Hematopoietic multipotent progenitor cell treated with erythropoietin and hydrocortisone succinate and interleukin-3 and kit ligand, for 15 days (in vitro differentiated cells): ENCODE data around the gene CDK5RAP2.
"Not testable (repeated sequence)": the region's sequence is repeated elsewhere in the genome, so short reads cannot be mapped to it uniquely, and the experiment has no call there.

Source experiments
- DNase-seq: peaks from one replicate; pipeline ENCODE4 v3.0.0-alpha.2; 2015; ENCODE audit warnings: low spot score

Gene CDK5RAP2

DNA sequence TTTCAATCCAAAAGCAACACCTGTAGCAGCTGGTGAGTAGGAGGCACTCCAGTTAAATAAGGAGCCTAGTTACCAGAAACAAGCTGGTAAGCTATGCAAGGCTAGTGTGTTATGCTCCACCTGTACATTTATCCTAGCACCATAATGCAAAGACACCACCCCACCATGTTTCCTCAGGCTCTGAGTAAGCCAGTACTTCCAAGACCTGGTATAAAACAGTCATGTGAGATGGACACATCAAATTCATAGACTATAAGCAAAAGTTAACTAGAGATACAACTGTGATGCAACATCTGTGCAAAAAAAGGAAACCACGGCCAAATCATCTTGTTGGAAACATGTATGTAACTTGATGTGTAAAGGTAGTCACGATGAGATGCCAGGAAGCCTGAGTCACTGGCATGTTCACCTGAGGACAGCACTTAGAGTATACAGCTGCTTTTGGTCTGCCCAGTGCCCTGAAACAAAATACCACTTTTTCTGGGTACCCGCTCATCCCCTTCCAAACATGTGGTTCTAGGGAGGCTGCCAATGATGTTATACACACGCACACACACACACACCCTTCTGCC, 66.1 kb downstream of the CDK5RAP2 start:
- no peak for DNase-seq

DNA sequence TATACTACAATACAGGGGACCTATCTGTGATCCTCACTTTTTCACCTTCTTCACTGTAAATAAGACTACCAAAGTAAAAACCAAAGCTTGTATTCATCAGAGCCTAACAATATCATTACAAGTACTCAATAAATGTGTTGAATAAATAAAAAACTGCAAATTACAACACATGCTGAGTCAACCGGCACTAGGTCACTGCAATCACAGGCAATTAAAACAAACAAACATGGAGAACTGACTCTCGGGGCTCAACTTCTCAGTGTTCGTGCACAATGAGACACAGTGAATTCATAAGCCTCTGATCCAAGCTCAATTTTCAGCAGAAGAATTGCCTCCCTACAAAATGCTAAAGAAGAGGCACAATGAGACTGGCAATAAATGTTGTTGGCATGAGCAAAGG, 69.2 kb downstream of the CDK5RAP2 start:
- no peak for DNase-seq

DNA sequence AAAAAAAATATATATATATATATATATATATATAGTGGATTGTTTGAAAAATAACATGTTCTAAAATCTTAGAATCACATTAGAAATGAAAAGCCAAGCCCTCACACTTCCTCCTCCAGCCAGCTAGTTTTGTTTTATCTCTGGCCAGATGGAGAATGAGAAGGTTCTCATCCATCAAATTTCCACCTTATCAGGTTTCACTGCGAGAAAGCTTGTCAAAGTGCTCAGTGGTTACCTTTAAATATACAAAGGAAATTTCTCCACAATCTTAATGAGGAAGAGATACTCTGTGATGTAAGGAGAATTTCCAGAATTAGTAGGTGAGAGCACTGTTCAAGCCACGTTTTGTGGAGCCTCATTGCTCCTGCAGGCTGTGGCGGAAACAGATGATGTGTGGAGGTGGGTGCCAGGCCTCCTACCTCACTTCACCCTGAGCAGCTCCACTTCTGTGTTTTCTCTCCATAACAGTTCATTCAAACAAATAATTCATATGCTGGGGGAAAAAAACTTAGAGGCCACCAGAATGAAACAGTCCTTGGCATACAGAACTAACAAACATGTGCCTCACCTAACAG, 71.9 kb downstream of the CDK5RAP2 start:
- no peak for DNase-seq

DNA sequence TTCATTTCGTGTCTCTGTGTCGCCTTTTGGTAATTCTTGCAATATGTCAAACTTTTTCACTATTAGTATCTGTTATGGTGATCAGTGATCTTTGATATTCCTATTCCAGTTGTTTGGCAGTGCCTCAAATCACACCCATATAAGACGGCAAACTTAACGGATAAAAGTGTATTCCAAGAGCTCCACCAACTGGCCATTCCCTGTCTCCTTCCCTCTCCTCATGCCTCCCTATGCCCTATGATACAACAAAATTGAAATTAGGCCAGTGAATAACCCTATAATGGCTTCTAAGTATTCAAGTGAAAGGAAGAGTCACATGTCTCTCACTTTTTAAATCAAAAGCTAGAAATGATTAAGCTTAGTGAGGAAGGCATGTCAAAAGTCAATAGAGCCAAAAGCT, 74.8 kb downstream of the CDK5RAP2 start:
- DNase-seq, result no peak

DNA sequence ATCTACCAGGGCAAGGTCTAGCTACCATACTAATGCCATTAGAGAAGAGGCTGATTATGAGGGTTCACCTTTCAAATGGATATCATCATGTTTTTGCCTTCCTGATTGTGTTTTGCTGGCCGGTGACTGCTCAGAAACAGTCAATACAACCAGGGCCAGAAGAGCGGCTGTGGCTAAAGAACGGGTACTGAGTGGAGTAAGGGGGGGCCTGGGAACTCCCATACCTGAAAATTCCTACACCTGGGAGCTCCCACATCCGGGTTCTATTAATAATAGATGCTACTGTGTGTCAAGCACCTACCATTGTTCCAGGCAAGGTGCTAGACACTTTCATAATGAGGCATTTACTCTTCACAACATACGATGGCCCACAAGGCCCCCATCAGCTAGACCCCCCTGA, 79.2 kb downstream of the CDK5RAP2 start:
- no peak for DNase-seq

DNA sequence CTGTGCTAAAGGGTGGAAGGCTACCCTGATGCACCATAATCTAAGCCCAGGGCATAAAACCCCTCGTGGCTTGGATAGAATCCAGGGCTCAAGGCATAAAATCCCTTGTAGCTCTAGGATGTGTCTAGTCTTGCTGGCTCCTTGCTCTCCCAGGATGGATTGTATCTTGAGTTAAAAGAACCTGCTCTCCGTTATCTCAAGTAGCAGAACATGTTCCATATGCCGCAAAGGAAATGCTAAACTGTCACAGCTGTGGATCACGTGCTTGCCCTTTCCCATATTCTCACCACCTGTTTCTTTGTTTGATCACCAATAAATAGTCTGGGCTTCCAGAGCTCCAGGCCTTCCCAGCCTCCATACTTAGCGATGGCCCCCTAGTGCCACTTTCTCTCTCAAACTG, 82.1 kb downstream of the CDK5RAP2 start:
- not testable (repeated sequence) for DNase-seq

DNA sequence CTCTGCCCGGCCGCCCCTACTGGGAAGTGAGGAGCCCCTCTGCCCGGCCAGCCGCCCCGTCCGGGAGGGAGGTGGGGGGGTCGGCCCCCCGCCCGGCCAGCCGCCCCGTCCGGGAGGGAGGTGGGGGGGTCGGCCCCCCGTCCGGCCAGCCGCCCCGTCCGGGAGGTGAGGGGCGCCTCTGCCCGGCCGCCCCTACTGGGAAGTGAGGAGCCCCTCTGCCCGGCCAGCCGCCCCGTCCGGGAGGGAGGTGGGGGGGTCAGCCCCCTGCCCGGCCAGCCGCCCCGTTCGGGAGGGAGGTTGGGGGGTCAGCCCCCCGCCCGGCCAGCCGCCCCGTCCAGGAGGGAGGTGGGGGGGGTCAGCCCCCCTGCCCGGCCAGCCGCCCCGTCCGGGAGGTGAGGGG, 83.5 kb downstream of the CDK5RAP2 start:
- not testable (repeated sequence) for DNase-seq

DNA sequence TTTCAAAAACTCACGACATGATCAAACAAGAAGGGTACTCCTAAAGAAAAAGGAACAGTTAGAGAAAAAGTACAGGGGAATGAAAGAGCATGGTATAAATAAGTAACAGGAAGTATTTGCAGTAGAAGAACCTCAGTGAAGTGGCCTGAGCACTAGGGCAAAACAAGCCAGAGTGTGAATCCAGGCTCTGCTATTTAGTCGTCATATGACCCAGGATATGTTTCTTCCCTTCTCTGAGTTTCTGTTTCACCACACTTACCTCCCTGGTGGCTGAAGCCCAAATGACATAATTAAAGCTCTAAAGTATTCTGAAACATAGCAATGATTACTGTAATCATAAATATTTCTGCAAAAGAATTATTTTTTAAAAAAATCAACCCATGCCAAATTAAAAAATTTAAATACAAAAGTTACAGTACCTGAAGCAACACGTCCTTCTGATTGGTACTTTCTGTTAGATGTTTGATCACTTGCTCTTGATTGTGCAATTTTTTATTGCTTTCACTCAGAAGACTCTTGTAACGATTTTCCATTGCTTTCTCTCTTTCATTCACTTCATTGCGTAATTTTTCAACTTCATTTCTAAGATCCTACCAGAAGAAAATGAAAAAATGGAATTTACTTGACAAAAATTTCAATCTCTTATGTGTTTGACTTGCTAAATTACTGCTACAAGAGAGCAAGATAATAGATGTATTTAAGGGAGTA, 88.9 kb downstream of the CDK5RAP2 start:
- no peak for DNase-seq

DNA sequence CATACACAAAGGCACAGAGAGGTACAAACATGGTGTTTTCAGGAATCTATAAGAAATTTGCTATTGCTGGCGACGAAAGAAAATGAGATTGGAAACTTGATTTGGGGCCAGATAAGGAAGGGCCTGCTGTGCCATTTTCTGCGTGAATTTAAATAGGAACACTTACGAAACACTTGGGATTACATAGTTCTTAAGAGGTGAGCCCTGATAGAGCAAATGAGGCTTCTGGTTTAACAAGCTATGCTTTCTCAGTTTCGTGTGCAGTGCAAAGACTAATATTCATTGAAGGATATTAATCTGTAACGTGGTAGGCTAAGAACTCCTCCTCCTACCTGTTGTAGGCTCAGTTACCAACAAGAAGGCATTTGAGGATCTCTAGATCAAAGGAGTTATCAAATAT, 93.1 kb downstream of the CDK5RAP2 start:
- no peak for DNase-seq

DNA sequence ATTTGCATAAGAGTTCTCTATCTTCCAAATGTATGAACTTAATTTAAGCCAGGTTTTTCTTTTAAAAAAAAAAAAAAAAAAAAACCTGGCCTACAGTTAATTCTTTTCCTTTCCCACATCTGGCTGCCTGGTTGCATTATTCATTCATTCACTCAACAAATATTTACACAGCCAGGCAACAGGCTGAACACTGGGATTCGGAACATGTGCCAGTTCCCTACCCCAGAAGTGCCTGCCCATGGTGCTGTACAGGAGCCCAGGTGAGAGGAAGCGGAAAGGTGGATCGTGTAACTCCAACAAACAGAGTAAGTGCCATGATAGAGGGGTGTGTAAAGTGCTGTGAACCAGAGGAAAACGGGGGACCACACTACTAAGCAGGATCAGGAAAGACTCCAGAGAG, 93.6 kb downstream of the CDK5RAP2 start:
- no peak for DNase-seq

DNA sequence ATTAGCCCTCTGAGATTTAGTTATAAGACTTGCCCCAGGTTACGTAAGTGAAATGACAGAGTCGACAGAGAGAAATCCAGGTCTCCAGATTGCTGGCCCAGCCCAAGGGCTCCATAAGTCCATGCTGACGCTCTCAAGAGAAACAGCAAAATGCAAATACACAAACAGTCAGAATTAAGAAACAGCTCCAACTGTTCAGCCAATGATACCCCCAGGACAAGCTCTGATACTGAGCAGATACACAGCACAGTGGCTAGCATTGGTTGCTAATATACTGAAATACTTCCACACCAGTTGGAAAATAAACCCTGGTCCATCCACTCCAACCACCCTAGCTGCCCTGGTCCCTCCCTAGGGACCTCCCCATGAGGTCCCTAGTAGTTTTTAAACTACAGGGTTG, 94.2 kb downstream of the CDK5RAP2 start:
- DNase-seq, result no peak

DNA sequence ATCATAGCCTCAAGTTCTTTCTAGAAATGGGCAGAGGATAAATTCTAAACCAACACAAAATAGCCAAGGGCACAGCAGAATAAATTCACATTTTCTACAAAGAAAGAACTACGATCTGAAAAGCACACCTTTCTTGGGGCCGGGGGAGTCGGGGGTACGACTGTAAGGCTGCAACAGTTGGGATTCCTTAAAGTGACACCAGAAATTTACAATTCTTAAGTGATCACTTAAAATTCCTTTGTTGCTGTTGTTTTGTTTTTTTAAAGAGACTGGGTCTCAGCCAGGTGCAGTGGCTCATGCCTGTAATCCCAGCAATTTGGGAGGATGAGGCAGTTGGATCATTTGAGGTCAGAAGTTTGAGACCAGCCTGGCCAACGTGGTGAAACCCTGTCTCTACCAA, 95.8 kb downstream of the CDK5RAP2 start:
- no peak for DNase-seq

DNA sequence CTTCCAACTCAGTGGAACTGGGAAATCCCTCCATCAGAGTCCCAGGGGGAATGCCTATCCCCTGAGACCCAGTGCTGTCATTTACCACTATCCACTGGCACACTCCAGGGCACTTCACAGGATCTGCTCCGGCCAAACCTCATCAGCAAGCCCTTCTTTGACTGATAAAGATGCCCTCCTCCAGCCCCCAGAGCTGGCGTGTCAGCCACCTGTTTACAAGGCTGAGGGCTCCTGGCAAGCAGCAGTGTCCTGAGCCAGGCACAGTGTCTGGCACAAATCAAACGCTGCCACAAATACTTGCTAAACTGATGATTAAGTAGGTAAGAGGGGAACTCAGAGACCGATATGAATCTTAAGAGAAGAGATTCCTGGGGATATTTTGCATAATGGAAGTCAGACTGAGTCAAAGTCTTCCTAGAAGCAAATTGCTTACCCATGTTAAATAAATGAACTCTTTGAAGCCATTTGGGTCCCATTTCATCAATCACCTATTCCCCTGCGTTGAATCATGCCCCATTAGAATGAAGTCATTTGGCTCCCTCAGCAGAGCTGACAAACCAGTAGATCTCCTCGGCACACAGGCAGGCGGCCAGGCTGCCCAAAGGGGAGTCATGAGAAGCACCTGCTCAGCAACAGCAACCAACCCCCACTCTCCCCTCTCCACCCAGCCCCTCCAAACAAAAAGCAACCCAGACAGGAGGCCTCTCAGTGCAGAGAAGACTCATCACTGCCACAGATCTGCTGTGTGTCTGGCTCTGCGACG, 97.4 kb downstream of the CDK5RAP2 start:
- no peak for DNase-seq

DNA sequence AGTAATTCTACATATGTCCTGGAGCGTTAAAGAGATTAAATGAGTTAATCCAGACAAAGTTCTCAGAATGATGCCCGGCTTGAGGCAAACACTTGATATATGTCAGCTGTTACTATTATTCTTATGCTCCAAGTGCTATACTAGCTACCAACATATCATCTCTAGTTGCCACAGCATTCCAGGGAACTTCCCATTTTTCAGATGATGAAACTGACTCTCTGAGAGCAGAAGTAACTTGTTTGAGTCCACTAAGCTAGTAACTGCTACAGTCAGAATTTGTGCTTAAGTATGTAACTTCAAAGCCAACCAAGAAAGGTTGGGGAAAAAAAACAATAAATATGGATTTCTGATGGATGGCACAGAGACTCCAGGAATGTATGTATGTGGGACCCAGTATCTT, 98.1 kb downstream of the CDK5RAP2 start:
- no peak for DNase-seq

DNA sequence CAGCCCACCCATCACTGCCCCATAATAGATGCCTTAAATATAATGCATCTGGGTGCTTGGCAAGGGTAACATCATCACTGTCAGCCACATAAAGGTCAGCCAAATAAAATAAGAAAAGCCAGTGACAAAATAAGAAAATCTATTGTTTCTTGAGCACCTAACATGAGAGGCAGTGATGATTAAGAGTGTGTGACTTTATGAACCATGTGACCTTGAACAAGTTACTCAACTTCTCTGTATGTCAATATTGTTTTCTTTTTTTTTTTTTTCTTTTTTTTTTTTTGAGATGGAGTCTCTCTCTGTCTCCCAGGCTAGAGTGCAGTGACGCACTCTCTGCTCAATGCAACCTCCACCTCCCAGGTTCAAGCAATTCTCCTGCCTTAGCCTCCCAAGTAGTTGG, 98.7 kb downstream of the CDK5RAP2 start:
- no peak for DNase-seq

DNA sequence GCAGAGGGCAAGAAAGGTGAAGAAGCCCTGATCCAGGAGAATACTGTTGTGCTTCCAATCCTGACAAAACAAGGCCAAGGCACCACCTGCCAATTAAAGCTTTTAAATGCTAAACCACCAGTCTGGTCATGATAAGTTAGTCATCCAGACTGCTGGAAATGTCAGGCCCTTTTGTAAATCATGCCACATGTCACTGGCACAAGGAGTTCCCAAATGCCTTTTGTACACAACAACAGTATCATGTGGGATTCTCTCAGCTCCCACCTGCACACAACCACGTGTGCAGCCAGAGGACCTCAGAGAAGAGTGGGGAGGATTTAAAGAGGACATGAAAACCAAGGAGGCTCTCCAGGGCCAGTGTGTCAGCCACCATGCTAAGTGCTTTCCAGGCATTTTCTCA, 99.3 kb downstream of the CDK5RAP2 start:
- no peak for DNase-seq

DNA sequence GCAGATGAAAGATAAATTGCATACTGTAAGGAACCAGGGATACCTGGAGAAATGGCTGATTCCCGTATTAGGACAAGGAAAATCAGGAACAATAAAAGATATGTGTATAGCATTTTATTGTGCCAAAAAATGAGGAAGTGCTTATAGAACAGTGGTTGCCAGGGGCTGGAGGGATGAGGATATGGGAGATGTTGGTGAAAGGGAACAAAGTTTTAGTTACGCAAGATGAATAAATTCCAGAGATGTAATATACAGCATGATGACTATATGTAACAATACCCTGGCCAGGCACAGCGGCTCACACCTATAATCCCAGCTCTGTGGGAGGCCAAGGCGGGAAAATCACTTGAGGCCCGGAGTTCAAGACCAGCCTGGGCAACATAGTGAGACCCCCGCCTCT, 101.8 kb downstream of the CDK5RAP2 start:
- DNase-seq, result no peak

DNA sequence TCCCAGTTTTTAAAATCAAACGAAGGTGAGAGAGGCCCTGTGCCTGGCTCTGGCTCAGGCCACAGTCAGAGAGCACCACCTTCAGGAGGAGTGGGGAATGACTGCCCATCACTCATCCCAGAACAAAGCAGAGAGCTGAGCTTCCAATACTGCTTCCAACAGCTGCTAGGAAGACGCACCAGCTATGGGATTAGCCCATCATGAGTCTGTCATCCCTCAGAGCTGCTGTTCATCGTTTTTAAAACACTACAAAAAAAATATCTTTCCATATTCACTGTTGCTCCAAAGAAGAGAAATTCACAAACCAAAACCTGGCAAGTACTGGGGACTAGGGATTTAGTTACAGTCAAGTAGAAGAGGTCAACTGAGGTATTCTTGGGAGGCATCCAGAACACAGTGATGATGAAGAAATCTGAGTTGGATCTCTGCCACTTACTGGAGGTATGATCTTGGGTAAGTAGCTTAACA, 102.4 kb downstream of the CDK5RAP2 start:
- DNase-seq, result peak; percentile 48

DNA sequence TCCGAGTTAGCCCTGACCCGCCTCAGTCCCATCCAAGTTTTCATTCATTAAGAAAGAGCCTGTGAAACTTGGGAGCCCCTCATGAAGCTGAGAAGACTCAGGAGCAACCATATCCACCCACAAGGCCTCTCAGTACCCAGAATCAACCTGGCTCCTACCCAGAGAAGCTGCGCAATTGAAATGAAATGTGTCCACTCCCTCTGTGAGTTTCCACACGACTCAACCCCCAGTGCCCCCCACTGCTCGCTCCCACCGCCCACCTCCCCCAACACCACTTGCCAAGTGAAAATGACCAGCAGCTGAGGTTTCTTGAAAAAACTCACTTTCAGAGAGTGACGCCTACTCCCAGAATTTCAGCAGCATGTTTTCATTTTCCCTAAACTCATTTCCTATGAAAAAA, 104.6 kb downstream of the CDK5RAP2 start:
- DNase-seq, result no peak

DNA sequence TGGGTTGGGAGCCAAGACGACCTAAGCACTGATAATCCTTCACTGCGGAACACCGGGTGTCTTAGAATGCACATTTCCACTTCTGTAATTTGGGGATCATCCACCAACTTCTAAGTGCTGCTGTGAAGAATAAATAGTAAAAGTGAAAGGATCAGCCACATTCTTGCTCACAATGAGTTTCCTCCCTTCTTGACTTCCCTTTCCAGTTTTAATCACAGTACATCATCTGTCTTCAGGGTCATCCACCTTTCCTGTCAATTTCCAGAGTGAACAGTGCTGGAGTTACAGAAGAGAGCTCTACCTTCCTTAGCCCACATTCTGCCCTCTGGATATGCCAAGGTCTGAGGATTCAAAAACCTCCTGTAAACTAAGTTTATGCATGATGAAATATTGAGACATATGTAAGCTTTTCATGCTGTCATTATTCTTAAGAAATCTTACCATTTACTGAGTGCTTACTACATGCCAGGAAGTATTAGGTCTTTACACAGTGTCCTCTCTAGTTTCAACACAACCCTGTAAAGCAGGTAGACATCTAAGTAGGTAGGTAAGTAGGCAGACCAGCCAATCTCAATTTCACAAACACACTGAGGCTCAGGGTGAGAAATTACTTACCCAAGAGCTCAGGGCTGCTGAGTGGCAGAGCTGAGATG, 105.2 kb downstream of the CDK5RAP2 start:
- no peak for DNase-seq

DNA sequence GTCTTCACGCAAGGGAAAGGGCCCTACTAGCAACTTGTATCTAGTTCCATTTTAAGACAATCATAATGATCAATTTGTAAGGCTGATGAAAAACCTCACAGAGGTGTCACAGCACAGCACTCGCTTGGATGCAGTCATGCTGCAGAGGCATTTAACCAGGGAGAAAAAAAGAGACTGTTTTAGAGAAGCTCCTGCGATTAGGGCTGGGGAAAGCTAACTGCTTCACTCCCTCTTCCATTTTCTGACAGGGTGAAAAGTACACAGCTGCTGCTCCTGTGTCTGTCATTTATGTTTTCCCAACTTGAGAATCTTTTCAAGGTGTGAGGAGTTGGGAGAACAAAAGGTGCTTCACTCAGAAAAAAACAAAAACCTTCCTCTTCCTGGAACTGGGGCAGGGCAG, 106.4 kb downstream of the CDK5RAP2 start:
- no peak for DNase-seq

DNA sequence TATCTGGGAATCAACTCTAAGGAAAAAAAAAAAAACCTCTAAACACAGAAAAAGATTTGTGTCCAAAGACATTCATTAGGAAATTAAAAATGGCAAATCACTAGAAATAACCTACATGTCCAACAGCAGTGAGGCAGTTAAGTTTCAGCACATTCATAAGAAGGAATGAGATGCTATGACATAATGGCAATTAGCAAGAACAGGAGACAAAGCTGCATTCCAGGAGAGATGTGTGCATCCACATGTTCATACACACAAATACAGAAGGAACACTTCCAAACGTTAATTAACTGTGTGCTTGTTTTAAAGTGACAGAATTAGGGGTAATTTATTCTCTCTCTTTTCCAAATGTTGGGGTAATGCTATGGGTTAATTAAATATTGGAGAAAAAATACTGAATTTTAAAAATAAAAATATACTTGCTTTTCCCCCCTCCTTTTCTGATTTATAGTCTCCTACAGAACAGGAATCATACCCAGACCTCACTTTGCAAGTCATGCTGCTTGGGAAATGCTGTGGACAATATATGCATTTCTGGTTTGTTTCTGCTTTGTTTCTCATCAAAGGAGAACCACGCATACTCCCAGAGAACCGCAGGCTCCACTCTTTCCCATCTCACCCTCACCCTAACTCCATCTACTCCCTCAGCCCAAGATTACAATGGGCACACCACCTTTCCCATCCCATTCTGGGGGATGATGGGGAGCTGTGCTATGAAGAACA, 114.1 kb downstream of the CDK5RAP2 start:
- no peak for DNase-seq
